Measurements from ENCODE around the gene TPMT.

TPMT gene

GRCh38 chr6:18154507-18155149 lies at the start of gene TPMT:
TSS of gene TPMT (minus strand) at chr6:18155077. CDS start at chr6:18149127, 5,950 bp downstream.
- H3K36me3 ChIP-seq (ENCODE audit: control insufficient read depth, insufficient read depth, low read length, severe bottlenecking) = no peaks in the 10 kb centered on the region
- H3K27me3 ChIP-seq (replicated peaks; ENCODE audit: control insufficient read depth, insufficient read depth, low read length) = no peaks in the 10 kb centered on the region
- no peaks in the 10 kb centered on the region for H3K9me3 ChIP-seq (ENCODE audit: control insufficient read depth, low read length)
- H3K9ac ChIP-seq (ENCODE audit: low read length) = peak within 1 kb of the TSS; percentile 95
- DNase-seq (ENCODE audit: low read depth) = peak; percentile 47
- H3K4me1 ChIP-seq (ENCODE audit: control insufficient read depth, insufficient read depth, low read length) = peaks cover 22% of the 10 kb centered on the region
- H3K4me3 ChIP-seq (ENCODE audit: low read length) = peak within 1 kb of the TSS; percentile 99

DNA sequence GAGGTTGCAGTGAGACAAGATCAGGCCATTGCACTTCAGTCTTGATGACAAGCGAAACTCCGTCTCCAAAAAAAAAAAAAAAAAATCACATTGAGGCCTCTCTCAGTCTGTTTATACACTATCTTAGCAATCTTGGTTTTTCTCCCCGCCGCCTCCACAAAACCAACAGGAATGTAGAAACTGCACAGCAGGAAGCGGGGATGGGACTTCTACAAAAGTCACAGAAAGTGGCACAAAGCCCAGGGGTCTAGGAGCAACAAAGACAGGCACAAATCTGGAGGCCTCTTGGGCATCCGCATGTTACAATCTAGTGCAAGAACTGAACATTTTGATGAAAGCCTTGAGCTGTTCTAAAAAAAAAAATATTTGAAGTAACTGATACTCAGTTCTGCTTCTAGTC lies 48.9 kb upstream of the TPMT start:
- peak; percentile 5 for DNase-seq (ENCODE audit: low read depth)
- Histone ChIP-seq H3K36me3 (ENCODE audit: control insufficient read depth, insufficient read depth, low read length, severe bottlenecking) (peaks cover 9% of the 10 kb centered on the region), H3K4me1 (ENCODE audit: control insufficient read depth, insufficient read depth, low read length) (no peaks in the 10 kb centered on the region), H3K27me3 (replicated peaks; ENCODE audit: control insufficient read depth, insufficient read depth, low read length) (no peaks in the 10 kb centered on the region), H3K4me3 (ENCODE audit: low read length) (no peak overlapping the region), H3K9me3 (ENCODE audit: control insufficient read depth, low read length) (no peaks in the 10 kb centered on the region), H3K9ac (ENCODE audit: low read length) (no peak overlapping the region)

DNA sequence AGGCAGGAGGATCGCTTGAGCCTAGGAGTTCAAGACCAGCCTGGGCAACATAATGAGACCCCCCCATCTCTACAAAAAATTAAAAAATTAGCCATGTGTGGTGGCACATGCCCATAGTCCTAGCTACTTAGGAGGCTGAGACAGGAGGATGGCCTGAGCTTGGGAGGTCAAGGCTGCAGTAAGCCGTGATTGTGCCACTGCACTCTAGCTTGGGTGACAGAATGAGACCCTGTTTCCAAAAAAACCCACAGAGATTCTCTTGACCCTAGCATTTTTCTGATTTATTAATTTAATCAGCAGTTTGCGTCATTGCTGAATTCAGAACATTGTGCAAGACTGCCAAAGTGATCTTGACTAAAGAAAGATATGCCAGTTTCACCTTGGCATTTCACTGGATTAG lies 37.1 kb upstream of the TPMT start:
- no peak overlapping the region for H3K9ac ChIP-seq (ENCODE audit: low read length)
- DNase-seq (ENCODE audit: low read depth) = no peak
- no peaks in the 10 kb centered on the region for H3K4me1 ChIP-seq (ENCODE audit: control insufficient read depth, insufficient read depth, low read length)
- H3K27me3 ChIP-seq (replicated peaks; ENCODE audit: control insufficient read depth, insufficient read depth, low read length) = no peaks in the 10 kb centered on the region
- H3K9me3 ChIP-seq (ENCODE audit: control insufficient read depth, low read length) = no peaks in the 10 kb centered on the region
- peaks cover 9% of the 10 kb centered on the region for H3K36me3 ChIP-seq (ENCODE audit: control insufficient read depth, insufficient read depth, low read length, severe bottlenecking)
- H3K4me3 ChIP-seq (ENCODE audit: low read length) = no peak overlapping the region

DNA sequence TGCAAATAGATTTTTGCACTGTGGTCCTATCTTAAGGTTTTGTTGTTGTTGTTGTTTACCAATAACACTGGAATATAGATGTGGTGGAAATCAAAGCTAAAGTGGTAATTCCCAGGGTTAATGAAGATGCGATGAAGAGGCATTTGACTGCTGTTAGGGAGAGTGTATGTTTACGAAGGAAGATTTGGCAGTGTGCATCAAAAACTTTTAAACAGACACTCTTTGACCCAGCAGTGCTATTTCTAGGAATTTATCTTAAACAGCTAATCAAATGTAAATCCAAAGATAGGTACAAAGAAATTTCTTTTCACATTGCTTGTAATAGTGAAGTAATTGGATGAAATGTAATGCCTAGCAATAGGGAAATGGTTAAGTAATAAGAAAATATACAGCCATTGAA lies 34.3 kb upstream of the TPMT start:
- H3K4me1 ChIP-seq (ENCODE audit: control insufficient read depth, insufficient read depth, low read length) = peaks cover 9% of the 10 kb centered on the region
- no peaks in the 10 kb centered on the region for H3K9me3 ChIP-seq (ENCODE audit: control insufficient read depth, low read length)
- no peak overlapping the region for H3K9ac ChIP-seq (ENCODE audit: low read length)
- peaks cover 9% of the 10 kb centered on the region for H3K36me3 ChIP-seq (ENCODE audit: control insufficient read depth, insufficient read depth, low read length, severe bottlenecking)
- DNase-seq (ENCODE audit: low read depth) = no peak
- H3K4me3 ChIP-seq (ENCODE audit: low read length) = no peak overlapping the region
- no peaks in the 10 kb centered on the region for H3K27me3 ChIP-seq (replicated peaks; ENCODE audit: control insufficient read depth, insufficient read depth, low read length)

- DNase-seq (ENCODE audit: low read depth) = no peak
- H3K36me3 ChIP-seq (ENCODE audit: control insufficient read depth, insufficient read depth, low read length, severe bottlenecking) = peaks cover 9% of the 10 kb centered on the region
- peaks cover 9% of the 10 kb centered on the region for H3K4me1 ChIP-seq (ENCODE audit: control insufficient read depth, insufficient read depth, low read length)
- no peak overlapping the region for H3K4me3 ChIP-seq (ENCODE audit: low read length)
- H3K27me3 ChIP-seq (replicated peaks; ENCODE audit: control insufficient read depth, insufficient read depth, low read length) = no peaks in the 10 kb centered on the region
- no peak overlapping the region for H3K9ac ChIP-seq (ENCODE audit: low read length)
- no peaks in the 10 kb centered on the region for H3K9me3 ChIP-seq (ENCODE audit: control insufficient read depth, low read length)
These were observed 32.8 kb upstream of the TPMT start for GRCh38 chr6:18187701-18188100.

DNA sequence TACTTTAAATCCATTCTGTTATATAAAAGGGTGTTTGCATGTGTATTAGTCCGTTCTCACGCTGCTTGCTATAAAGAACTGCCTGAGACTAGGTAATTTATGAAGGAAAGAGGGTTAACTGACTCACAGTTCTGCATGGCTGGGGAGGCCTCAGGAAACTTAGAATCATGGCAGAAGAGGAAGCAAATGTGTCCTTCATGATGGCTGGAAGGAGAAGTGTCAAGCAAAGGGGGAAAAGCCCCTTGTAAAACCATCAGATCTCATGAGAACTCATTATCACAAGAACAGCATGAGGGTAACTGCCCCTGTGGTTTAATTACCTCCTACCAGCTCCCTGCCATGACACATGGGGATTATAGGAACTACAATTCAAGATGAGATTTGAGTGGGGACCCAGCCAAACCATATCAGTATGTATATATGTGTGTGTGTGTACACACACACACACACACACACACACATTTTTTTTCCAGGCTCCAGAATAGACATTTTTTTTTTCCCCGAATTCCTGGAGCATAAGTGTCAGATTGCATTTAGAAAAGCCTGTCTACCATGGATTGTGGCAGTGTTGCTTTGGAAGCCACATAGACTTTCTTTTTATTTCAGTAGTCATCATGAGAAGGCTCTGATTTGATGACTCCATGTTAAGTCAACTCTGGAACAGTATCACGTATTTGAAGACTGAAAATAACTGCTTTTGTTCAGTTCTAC lies 31.8 kb upstream of the TPMT start:
- Histone ChIP-seq H3K4me1 (ENCODE audit: control insufficient read depth, insufficient read depth, low read length) (peaks cover 9% of the 10 kb centered on the region), H3K27me3 (replicated peaks; ENCODE audit: control insufficient read depth, insufficient read depth, low read length) (no peaks in the 10 kb centered on the region), H3K9me3 (ENCODE audit: control insufficient read depth, low read length) (no peaks in the 10 kb centered on the region), H3K36me3 (ENCODE audit: control insufficient read depth, insufficient read depth, low read length, severe bottlenecking) (peaks cover 8% of the 10 kb centered on the region), H3K9ac (ENCODE audit: low read length) (no peak overlapping the region), H3K4me3 (ENCODE audit: low read length) (no peak overlapping the region)
- DNase-seq (ENCODE audit: low read depth) = no peak

DNA sequence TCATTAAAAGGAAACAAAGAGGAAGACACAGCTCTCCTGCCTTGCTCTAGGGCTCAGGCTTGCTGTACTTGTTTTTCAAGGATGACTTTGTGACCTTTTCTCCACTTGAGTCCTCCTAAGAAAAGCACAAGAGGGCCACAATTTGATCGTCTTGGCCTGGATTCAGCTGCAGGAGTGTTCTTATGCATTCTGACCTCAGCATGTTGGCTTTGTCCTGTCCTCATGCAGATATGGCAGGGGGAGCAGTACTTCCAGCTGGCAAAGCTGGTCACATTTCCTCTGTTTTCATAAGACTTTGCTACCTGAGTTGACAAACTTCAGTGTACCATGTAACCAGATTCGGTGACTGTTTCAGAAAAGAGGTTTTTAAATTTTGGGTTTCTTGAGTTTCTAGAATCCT lies 31.2 kb upstream of the TPMT start:
- DNase-seq (ENCODE audit: low read depth) = no peak
- H3K4me3 ChIP-seq (ENCODE audit: low read length) = no peak overlapping the region
- H3K4me1 ChIP-seq (ENCODE audit: control insufficient read depth, insufficient read depth, low read length) = peaks cover 9% of the 10 kb centered on the region

DNA sequence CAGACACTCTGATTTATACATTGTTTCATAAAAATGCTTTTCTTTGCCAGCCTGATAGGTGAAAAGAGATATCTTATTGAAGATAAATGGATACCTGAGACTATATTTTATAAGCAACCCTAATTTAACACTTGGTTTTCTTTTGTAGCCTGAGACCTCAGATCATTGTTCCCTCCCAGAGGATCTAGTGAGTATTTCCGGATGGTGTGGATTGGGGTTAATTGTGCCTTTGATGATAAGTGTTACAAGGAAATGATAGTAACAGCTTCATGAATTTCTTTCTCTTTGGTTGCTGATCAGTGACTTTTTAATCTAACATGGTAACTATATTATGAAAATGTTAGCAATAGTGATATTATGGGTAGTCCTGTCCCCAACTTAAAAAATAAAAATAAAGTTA lies 30.7 kb upstream of the TPMT start:
- Histone ChIP-seq H3K27me3 (replicated peaks; ENCODE audit: control insufficient read depth, insufficient read depth, low read length) (no peaks in the 10 kb centered on the region), H3K4me3 (ENCODE audit: low read length) (no peak overlapping the region), H3K9me3 (ENCODE audit: control insufficient read depth, low read length) (no peaks in the 10 kb centered on the region), H3K9ac (ENCODE audit: low read length) (no peak overlapping the region), H3K36me3 (ENCODE audit: control insufficient read depth, insufficient read depth, low read length, severe bottlenecking) (peaks cover 3% of the 10 kb centered on the region), H3K4me1 (ENCODE audit: control insufficient read depth, insufficient read depth, low read length) (peaks cover 9% of the 10 kb centered on the region)
- no peak for DNase-seq (ENCODE audit: low read depth)

More for the DNA sequence above, 31.2 kb upstream of the TPMT start:
- H3K36me3 ChIP-seq (ENCODE audit: control insufficient read depth, insufficient read depth, low read length, severe bottlenecking) = peaks cover 3% of the 10 kb centered on the region
- no peak overlapping the region for H3K9ac ChIP-seq (ENCODE audit: low read length)
- no peaks in the 10 kb centered on the region for H3K9me3 ChIP-seq (ENCODE audit: control insufficient read depth, low read length)
- H3K27me3 ChIP-seq (replicated peaks; ENCODE audit: control insufficient read depth, insufficient read depth, low read length) = no peaks in the 10 kb centered on the region

GRCh38 chr6:18183766-18184165 lies 28.9 kb upstream of the TPMT start:
- H3K4me1 ChIP-seq (ENCODE audit: control insufficient read depth, insufficient read depth, low read length) = peaks cover 9% of the 10 kb centered on the region
- no peak for DNase-seq (ENCODE audit: low read depth)

GRCh38 chr6:18182568-18182967 lies 27.7 kb upstream of the TPMT start:
- no peaks in the 10 kb centered on the region for H3K27me3 ChIP-seq (replicated peaks; ENCODE audit: control insufficient read depth, insufficient read depth, low read length)
- DNase-seq (ENCODE audit: low read depth) = no peak
- no peak overlapping the region for H3K4me3 ChIP-seq (ENCODE audit: low read length)
- H3K36me3 ChIP-seq (ENCODE audit: control insufficient read depth, insufficient read depth, low read length, severe bottlenecking) = peaks cover 3% of the 10 kb centered on the region
- H3K9me3 ChIP-seq (ENCODE audit: control insufficient read depth, low read length) = no peaks in the 10 kb centered on the region
- H3K4me1 ChIP-seq (ENCODE audit: control insufficient read depth, insufficient read depth, low read length) = peaks cover 9% of the 10 kb centered on the region
- H3K9ac ChIP-seq (ENCODE audit: low read length) = no peak overlapping the region

More at GRCh38 chr6:18183766-18184165, 28.9 kb upstream of the TPMT start:
- H3K4me3 ChIP-seq (ENCODE audit: low read length) = no peak overlapping the region
- peaks cover 3% of the 10 kb centered on the region for H3K36me3 ChIP-seq (ENCODE audit: control insufficient read depth, insufficient read depth, low read length, severe bottlenecking)
- H3K9ac ChIP-seq (ENCODE audit: low read length) = no peak overlapping the region
- H3K9me3 ChIP-seq (ENCODE audit: control insufficient read depth, low read length) = no peaks in the 10 kb centered on the region
- no peaks in the 10 kb centered on the region for H3K27me3 ChIP-seq (replicated peaks; ENCODE audit: control insufficient read depth, insufficient read depth, low read length)

GRCh38 chr6:18179770-18180356 lies 25.0 kb upstream of the TPMT start:
- DNase-seq (ENCODE audit: low read depth) = no peak
- H3K36me3 ChIP-seq (ENCODE audit: control insufficient read depth, insufficient read depth, low read length, severe bottlenecking) = peaks cover 7% of the 10 kb centered on the region
- H3K9ac ChIP-seq (ENCODE audit: low read length) = no peak overlapping the region
- H3K27me3 ChIP-seq (replicated peaks; ENCODE audit: control insufficient read depth, insufficient read depth, low read length) = no peaks in the 10 kb centered on the region
- H3K4me3 ChIP-seq (ENCODE audit: low read length) = no peak overlapping the region
- no peaks in the 10 kb centered on the region for H3K4me1 ChIP-seq (ENCODE audit: control insufficient read depth, insufficient read depth, low read length)
- no peaks in the 10 kb centered on the region for H3K9me3 ChIP-seq (ENCODE audit: control insufficient read depth, low read length)
